GM13977 (cell line): Measurements from ENCODE around the gene ZDHHC24.

Experiments used
- DNase-seq: peaks from one replicate; pipeline ENCODE4 v3.0.0; 2012; ENCODE audit warnings: low spot score
- in situ Hi-C: fragments of 300-500 bp; cut with MboI; formaldehyde crosslinking; loops from one replicate; pipeline ENCODE4 v1.12.0; 2022; ENCODE audit warnings: low sequenced_read_pairs, low pct_unique_long_range_greater_than_20kb, mixed read lengths, inconsistent platforms; ENCODE audit not compliant: unreplicated experiment
- TF ChIP-seq, protein P1 (sequence below): IDR thresholded peaks from 2 replicates; pipeline ENCODE4 v1.5.1; 2012; ENCODE audit warnings: mild to moderate bottlenecking, control low read depth; ENCODE audit not compliant: insufficient read depth; ENCODE audit errors: extremely low read depth, missing control alignments

The ZDHHC24 gene

DNA sequence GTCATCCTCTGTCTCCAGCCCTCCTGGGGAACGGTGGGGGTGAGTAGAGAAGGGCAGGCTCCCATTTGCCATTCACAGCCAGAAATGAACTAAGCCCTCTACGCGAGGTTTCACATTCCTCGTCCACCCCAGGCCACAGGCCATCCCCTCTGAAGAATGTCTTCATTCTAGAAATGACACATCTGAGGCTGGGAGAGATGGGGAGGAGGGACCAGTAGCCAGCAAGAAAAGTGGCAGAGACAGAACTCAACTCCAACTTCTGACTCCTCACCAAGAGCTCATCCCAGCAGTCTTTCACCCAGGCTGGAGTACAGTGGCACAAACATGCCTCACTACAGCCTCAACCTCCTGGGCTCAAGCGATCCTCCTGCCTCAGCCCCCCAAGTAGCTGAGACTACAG is 19.1 kb upstream of the ZDHHC24 start:
- in situ Hi-C loops, result loop anchor here (25.0 kb wide), 1 partner anchor 272 kb away; the partner anchor contains the start of gene RCE1
- TF ChIP-seq, protein P1, sequence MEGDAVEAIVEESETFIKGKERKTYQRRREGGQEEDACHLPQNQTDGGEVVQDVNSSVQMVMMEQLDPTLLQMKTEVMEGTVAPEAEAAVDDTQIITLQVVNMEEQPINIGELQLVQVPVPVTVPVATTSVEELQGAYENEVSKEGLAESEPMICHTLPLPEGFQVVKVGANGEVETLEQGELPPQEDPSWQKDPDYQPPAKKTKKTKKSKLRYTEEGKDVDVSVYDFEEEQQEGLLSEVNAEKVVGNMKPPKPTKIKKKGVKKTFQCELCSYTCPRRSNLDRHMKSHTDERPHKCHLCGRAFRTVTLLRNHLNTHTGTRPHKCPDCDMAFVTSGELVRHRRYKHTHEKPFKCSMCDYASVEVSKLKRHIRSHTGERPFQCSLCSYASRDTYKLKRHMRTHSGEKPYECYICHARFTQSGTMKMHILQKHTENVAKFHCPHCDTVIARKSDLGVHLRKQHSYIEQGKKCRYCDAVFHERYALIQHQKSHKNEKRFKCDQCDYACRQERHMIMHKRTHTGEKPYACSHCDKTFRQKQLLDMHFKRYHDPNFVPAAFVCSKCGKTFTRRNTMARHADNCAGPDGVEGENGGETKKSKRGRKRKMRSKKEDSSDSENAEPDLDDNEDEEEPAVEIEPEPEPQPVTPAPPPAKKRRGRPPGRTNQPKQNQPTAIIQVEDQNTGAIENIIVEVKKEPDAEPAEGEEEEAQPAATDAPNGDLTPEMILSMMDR, result no peak
- no peak for DNase-seq

GRCh38 chr11:66564538-66564937 is 18.7 kb upstream of the ZDHHC24 start:
- TF ChIP-seq, protein P1, result no peak
- in situ Hi-C loops, result loop anchor here (25.0 kb wide), 1 partner anchor 273 kb away; the partner anchor contains the start of gene RCE1
- DNase-seq, result no peak

DNA sequence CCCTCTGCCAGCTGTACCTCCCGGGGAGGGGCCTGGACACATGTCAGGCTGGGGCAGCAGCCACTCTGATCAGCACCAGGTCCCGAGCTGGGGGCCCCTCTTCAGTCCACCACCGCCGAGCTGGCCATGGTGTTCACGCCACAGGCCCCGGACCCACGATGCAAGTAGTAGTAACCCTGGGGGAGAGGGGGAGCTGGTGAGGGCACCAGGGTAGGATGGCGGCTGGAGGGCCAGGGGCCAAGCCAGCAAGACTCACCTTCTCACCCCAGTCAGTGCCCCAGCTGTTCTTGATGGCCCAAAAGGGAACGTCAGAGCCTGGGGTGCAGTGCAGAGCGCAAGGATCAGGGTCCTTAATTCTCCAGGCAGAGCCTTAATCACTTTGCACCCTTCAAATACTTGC is 18.0 kb upstream of the ZDHHC24 start:
- in situ Hi-C loops, result loop anchor here (25.0 kb wide), 1 partner anchor 273 kb away; the partner anchor contains the start of gene RCE1
- no peak for DNase-seq
- TF ChIP-seq, protein P1, result no peak

DNA sequence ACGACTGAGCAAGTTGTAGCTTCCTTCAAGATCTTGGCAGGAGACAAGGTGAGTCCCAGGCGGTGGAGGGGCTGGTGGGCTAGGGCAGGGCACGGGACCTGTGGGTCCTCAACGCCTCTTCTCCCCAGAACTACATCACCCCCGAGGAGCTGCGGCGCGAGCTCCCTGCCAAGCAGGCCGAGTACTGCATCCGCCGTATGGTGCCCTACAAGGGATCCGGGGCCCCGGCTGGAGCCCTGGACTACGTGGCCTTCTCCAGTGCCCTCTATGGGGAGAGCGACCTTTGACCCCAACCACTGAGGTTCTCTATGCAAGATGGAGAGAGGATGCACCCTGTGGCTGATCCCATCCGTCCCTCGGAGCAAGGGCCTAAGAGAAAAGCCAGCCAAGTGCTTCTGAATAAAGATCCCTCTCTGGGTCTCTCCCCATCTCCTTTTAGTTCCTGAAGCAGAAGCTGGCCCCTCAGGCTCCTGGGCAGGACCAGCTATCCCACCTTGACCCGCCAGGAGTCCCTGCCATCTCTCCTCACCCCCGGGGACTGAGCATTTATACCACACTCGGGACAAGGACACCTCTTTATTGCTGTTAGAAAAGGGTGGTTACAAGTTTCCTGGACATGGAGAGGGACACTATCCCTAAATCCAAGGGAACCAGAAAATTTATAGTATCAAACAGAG is 17.2 kb upstream of the ZDHHC24 start:
- TF ChIP-seq, protein P1, result no peak
- in situ Hi-C loops, result loop anchor here (25.0 kb wide), 1 partner anchor 274 kb away; the partner anchor contains the start of gene RCE1
- DNase-seq, result no peak

- DNase-seq, result no peak
Measured at GRCh38 chr11:66562275-66562674, 16.4 kb upstream of the ZDHHC24 start.

GRCh38 chr11:66561975-66562248 is 16.1 kb upstream of the ZDHHC24 start:
- in situ Hi-C loops, result loop anchor here (25.0 kb wide), 1 partner anchor 275 kb away; the partner anchor contains the start of gene RCE1
- TF ChIP-seq, protein P1, result no peak
- DNase-seq, result no peak

More at GRCh38 chr11:66562275-66562674, 16.4 kb upstream of the ZDHHC24 start:
- in situ Hi-C loops, result loop anchor here (25.0 kb wide), 1 partner anchor 275 kb away; the partner anchor contains the start of gene RCE1
- TF ChIP-seq, protein P1, result no peak
